Progenitor cell of endocrine pancreas (in vitro differentiated cells): ENCODE measurements around the gene USP13. TPM values are rescaled to one million over a fixed set of nuclear protein-coding genes. Genes with fewer than 3 reads are reported as not detected.

Experiments
- DNase-seq: peaks from one replicate; pipeline ENCODE4 v3.0.0; 2021; ENCODE audit warnings: low spot score; ENCODE audit not compliant: unreplicated experiment
- H3K27ac Mint-ChIP-seq: 2 replicates; pipeline ENCODE4 v1.8.0; 2021; ENCODE audit warnings: mild to moderate bottlenecking, moderate library complexity, mixed read lengths
- H3K27me3 Mint-ChIP-seq: 2 replicates; pipeline ENCODE4 v1.8.0; 2021; ENCODE audit warnings: mixed read lengths
- H3K36me3 Mint-ChIP-seq: 2 replicates; pipeline ENCODE4 v1.8.0; 2022; ENCODE audit warnings: mixed read lengths; ENCODE audit not compliant: insufficient read depth
- H3K4me1 Mint-ChIP-seq: 2 replicates; pipeline ENCODE4 v1.8.0; 2021; ENCODE audit warnings: low read depth, mixed read lengths
- H3K4me3 Mint-ChIP-seq: 2 replicates; pipeline ENCODE4 v1.8.0; 2021; ENCODE audit warnings: low read depth, mild to moderate bottlenecking, moderate library complexity, mixed read lengths
- H3K9me3 Mint-ChIP-seq: 2 replicates; pipeline ENCODE4 v1.8.0; 2021; ENCODE audit warnings: low read depth, mixed read lengths
- CTCF ChIP-seq: fragments of 200-600 bp; sonication (generic); IDR thresholded peaks from one replicate; pipeline ENCODE4 v1.5.0; 2021; ENCODE audit warnings: antibody characterized with exemption, mild to moderate bottlenecking; ENCODE audit not compliant: unreplicated experiment
- total RNA-seq: library from RNA; stranded (reverse); gene quantifications from 2 replicates; pipeline ENCODE4 v1.2.1, GENCODE V29; 2021

Gene USP13
- total RNA-seq, 1 donor from 2014 or later = 10.7 TPM

GRCh38 chr3:179651687-179652446, 973 bp upstream of the USP13 start:
- peaks cover 12% of the 10 kb centered on the region for H3K27me3 Mint-ChIP-seq
- no peaks in the 10 kb centered on the region for H3K9me3 Mint-ChIP-seq
- H3K4me1 Mint-ChIP-seq = peaks cover 9% of the 10 kb centered on the region
- TF ChIP-seq CTCF = no peak
- no peaks in the 10 kb centered on the region for H3K36me3 Mint-ChIP-seq
- H3K4me3 Mint-ChIP-seq = peak overlapping the region; percentile 80
- no peak for DNase-seq
- peak overlapping the region; percentile 26 for H3K27ac Mint-ChIP-seq

DNA sequence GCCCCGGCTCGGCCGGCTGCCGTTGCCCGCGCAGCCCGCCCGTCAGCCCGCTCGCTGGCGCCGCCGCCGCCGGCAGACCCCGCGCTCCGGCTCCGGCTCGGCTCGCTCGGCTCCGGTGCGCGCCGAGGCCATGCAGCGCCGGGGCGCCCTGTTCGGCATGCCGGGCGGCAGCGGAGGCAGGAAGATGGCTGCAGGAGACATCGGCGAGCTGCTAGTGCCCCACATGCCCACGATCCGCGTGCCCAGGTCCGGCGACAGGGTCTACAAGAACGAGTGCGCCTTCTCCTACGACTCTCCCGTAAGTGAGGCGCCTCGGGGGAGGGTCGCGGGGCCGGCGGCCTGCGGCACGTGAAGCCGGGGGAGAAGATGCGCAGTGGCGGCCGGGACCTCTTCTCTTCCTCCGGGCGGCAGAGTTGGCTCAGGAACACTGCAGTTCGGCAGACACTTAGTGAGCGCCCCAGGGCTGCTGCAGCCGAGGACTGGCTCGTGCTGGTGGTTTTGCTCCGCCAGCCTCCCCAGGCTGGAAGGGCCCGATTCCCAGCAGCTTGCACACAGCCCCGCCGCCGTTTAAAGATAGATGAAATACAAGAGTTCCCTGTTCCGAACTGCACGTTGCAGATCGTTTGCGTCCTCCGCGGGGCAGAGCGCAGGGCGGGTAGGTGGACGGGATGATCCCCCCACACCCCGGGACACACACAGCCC, 407 bp downstream of the USP13 start:
- H3K4me1 Mint-ChIP-seq = peaks cover 10% of the 10 kb centered on the region
- no peaks in the 10 kb centered on the region for H3K9me3 Mint-ChIP-seq
- DNase-seq = peak; percentile 59
- H3K4me3 Mint-ChIP-seq = peak overlapping the region; percentile 89
- peaks cover 2% of the 10 kb centered on the region for H3K36me3 Mint-ChIP-seq
- peaks cover 12% of the 10 kb centered on the region for H3K27me3 Mint-ChIP-seq
- TF ChIP-seq CTCF = no peak
- peak overlapping the region; percentile 94 for H3K27ac Mint-ChIP-seq

DNA sequence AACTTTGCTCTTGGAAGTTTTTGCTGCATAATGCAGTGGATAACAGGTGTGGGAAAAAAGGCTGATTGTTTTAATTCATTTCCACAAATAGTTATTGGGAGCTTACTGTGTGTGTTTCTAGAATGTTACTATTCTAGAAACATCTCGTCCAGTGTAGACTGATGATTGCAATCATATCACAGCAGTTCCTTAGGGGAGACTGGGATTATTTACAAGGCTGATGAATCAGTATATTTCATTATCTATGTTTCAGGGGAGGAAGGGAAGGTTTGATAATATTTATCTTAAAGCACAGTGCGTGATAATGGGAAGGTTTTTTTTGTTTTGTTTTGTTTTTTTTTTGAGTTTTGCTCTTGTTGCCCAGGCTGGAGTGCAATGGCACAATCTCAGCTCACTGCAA, 2.4 kb downstream of the USP13 start:
- Mint-ChIP-seq H3K4me3 (peak overlapping the region; percentile 22), H3K27ac (no peak overlapping the region), H3K36me3 (peaks cover 2% of the 10 kb centered on the region), H3K4me1 (peaks cover 11% of the 10 kb centered on the region), H3K9me3 (no peaks in the 10 kb centered on the region), H3K27me3 (peaks cover 12% of the 10 kb centered on the region)
- TF ChIP-seq CTCF = no peak
- no peak for DNase-seq

GRCh38 chr3:179658606-179659005, 5.8 kb downstream of the USP13 start:
- Mint-ChIP-seq H3K27ac (no peak overlapping the region), H3K36me3 (peaks cover 2% of the 10 kb centered on the region), H3K9me3 (no peaks in the 10 kb centered on the region), H3K4me1 (peaks cover 11% of the 10 kb centered on the region), H3K4me3 (no peak overlapping the region), H3K27me3 (peaks cover 3% of the 10 kb centered on the region)
- TF ChIP-seq CTCF = no peak
- no peak for DNase-seq

DNA sequence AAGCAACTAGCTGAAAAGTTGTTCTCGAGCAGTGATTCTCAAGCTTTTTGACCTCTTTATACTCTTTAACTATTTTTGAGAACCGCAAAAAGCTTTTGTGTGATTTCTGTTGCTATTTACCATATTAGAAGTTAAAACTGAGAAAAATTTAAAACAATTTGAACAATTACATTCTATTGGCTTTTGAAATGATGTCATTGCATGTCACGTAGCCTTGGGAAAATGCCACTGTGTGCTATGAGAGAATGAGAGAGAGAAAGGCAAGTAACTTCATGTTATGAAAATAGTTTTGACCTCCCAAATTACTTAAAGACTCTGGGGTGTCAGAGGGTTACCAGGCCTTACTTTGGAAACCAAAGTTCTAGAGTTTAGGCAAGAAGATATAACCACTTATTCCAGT, 8.0 kb downstream of the USP13 start:
- no peak overlapping the region for H3K27ac Mint-ChIP-seq
- DNase-seq = no peak
- no peaks in the 10 kb centered on the region for H3K27me3 Mint-ChIP-seq
- H3K4me3 Mint-ChIP-seq = no peak overlapping the region
- peaks cover 2% of the 10 kb centered on the region for H3K36me3 Mint-ChIP-seq
- H3K9me3 Mint-ChIP-seq = no peaks in the 10 kb centered on the region
- H3K4me1 Mint-ChIP-seq = peaks cover 5% of the 10 kb centered on the region
- TF ChIP-seq CTCF = no peak
